Sigmoid colon (tissue), 7 donors: ENCODE measurements around the gene TMEM196. TPM values are rescaled to one million over a fixed set of nuclear protein-coding genes. Genes with fewer than 3 reads are reported as not detected.

Experiments used
- DNase-seq: peaks from one replicate; pipeline ENCODE4 v3.0.0-alpha.2; 2019
- H3K27ac ChIP-seq, 4 donors: fragments of 200-600 bp; sonication (generic); one replicate each; pipeline ENCODE4 v1.5.1; 2016 to 2019; ENCODE audit warnings: mild to moderate bottlenecking in 1 of 4
- H3K27me3 ChIP-seq, 3 donors: fragments of 200-600 bp; sonication (generic); one replicate each; pipeline ENCODE4 v1.5.1; 2019; ENCODE audit warnings: mild to moderate bottlenecking in 1 of 3
- H3K36me3 ChIP-seq, 4 donors: fragments of 200-600 bp; sonication (generic); one replicate each; pipeline ENCODE4 v1.5.1; 2016 to 2019
- H3K4me1 ChIP-seq, 4 donors: fragments of 200-600 bp; sonication (generic); one replicate each; pipeline ENCODE4 v1.5.1; 2017 to 2019
- H3K4me3 ChIP-seq, 4 donors: fragments of 200-600 bp; sonication (generic); one replicate each; pipeline ENCODE4 v1.5.1; 2017 to 2019; ENCODE audit warnings: mild to moderate bottlenecking in 2 of 4, moderate library complexity in 1 of 4
- H3K9me3 ChIP-seq, 4 donors: fragments of 200-600 bp in 3 of 4; sonication (generic) in 3 of 4; one replicate each; pipeline versions ENCODE4 v1.5.1 to v1.6.1; 2013 to 2019
- EP300 ChIP-seq, 4 donors: sonication (generic); formaldehyde crosslinking; IDR thresholded peaks; one replicate each; pipeline ENCODE4 v1.6.1; 2017; ENCODE audit warnings: antibody characterized with exemption in 4 of 4
- POLR2A ChIP-seq, 2 donors: fragments of 450-650 bp; IDR thresholded peaks; one replicate each; pipeline ENCODE4 v1.6.1; 2016; ENCODE audit warnings: antibody characterized with exemption in 2 of 2, mild to moderate bottlenecking in 2 of 2, moderate library complexity in 2 of 2
- POLR2AphosphoS5 ChIP-seq, 4 donors: sonication (generic); formaldehyde crosslinking; IDR thresholded peaks; one replicate each; pipeline ENCODE4 v1.6.1; 2017; ENCODE audit warnings: antibody characterized with exemption in 4 of 4
- WGBS, 2 donors: extraction: QIAGEN DNeasy Blood & Tissue Kit; methylation state at CpG; one replicate each; pipeline ENCODE4 v1.1.7; 2013; 5-methylcytosine and 5-hydroxymethylcytosine counted together
- intact Hi-C: fragments of 100-400 bp; cut with DNase I; formaldehyde crosslinking; loops from one replicate; pipeline ENCODE4 v1.15.1; 2023
- polyA plus RNA-seq, 3 donors: library from polyadenylated mRNA; stranded (reverse); fragments of 200-250 nt; gene quantifications; one replicate each; pipeline ENCODE4 v1.2.3, GENCODE V29; 2013
- total RNA-seq, 4 donors: library from RNA; depleted of rRNA; stranded (reverse); fragments of >200 nt; gene quantifications; one replicate each; pipeline ENCODE4 v1.1.0, GENCODE V29; 2016
- TF ChIP-seq, protein P1 (sequence below), 4 experiments: fragments of 450-650 bp in 3 of 4; fragments of 200-600 bp in 1 of 4; IDR thresholded peaks; one replicate each; pipeline ENCODE4 v1.5.1; 2016 to 2019; ENCODE audit warnings: antibody characterized with exemption in 4 of 4, mild to moderate bottlenecking in 3 of 4, moderate library complexity in 2 of 4
- donor health status: healthy with polysubstance abuse.
- donor health status: Bipolar disorder and iron deficiency.
- donor health status: healthy.

Gene TMEM196
- total and polyA plus RNA-seq, 7 donors = 0.13 to 1.4 (median 0.15) TPM; not detected in 3

DNA sequence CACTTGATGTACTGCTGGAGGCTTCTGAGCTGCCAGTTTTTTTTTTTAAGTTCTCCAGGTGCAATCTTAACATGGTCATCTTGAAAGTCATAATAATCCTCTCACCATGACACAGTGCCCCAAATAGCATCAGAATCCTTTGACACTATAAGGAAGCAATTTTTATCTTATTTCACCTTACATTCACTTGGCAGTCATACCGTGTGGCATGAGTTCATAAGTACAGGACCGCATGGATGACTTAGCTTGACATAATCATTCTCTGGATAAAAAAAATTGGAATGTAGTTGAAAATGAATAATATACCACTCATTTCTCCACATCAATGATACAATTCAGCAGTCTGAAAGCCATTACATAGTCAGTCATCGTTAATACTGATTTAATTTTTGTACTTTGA is 25.6 kb upstream of the TMEM196 start:
- H3K27ac ChIP-seq = no peak overlapping the region
- 32 to 76% methylated on average over 3 of the region's 3 CpGs for WGBS, 2 donors
- intact Hi-C loops = no loop called here
- DNase-seq = no peak
- no peaks in the 10 kb centered on the region for H3K36me3 ChIP-seq
- H3K27me3 ChIP-seq = no peaks in the 10 kb centered on the region
- H3K9me3 ChIP-seq = no peaks in the 10 kb centered on the region
- TF ChIP-seq POLR2AphosphoS5 (IDR thresholded peaks at IDR 0.05) = no peak
- TF ChIP-seq, protein P1, sequence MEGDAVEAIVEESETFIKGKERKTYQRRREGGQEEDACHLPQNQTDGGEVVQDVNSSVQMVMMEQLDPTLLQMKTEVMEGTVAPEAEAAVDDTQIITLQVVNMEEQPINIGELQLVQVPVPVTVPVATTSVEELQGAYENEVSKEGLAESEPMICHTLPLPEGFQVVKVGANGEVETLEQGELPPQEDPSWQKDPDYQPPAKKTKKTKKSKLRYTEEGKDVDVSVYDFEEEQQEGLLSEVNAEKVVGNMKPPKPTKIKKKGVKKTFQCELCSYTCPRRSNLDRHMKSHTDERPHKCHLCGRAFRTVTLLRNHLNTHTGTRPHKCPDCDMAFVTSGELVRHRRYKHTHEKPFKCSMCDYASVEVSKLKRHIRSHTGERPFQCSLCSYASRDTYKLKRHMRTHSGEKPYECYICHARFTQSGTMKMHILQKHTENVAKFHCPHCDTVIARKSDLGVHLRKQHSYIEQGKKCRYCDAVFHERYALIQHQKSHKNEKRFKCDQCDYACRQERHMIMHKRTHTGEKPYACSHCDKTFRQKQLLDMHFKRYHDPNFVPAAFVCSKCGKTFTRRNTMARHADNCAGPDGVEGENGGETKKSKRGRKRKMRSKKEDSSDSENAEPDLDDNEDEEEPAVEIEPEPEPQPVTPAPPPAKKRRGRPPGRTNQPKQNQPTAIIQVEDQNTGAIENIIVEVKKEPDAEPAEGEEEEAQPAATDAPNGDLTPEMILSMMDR (IDR thresholded peaks at IDR 0.05) = no peak
- TF ChIP-seq EP300 (IDR thresholded peaks at IDR 0.05) = no peak
- no peak for TF ChIP-seq POLR2A (IDR thresholded peaks at IDR 0.05)
- H3K4me1 ChIP-seq = no peaks in the 10 kb centered on the region
- H3K4me3 ChIP-seq = no peak overlapping the region

DNA sequence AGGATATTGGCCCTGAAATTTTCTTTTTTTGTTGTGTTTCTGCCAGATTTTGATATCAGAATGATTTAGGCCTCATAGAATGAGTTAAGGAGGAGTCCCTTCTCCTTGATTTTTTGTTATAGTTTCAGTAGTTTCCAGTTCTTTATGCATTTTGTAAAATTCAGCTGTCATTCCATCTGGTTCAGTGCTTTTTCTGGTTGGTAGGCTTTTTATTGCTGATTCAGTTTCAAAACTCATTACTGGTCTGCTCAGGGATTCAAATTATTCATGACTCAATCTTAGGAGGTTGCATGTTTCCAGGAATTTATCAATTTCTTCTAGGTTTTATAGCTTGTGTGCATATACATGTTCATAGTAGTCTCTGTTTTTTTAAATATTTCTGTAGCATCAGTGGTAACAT is 10.1 kb upstream of the TMEM196 start:
- intact Hi-C loops = no loop called here
- TF ChIP-seq EP300 (IDR thresholded peaks at IDR 0.05) = no peak
- TF ChIP-seq, protein P1 (IDR thresholded peaks at IDR 0.05) = no peak
- TF ChIP-seq POLR2A (IDR thresholded peaks at IDR 0.05) = no peak
- no peak for TF ChIP-seq POLR2AphosphoS5 (IDR thresholded peaks at IDR 0.05)
- no peak overlapping the region for H3K4me3 ChIP-seq
- H3K4me1 ChIP-seq = no peaks in the 10 kb centered on the region
- no peak overlapping the region for H3K27ac ChIP-seq
- H3K9me3 ChIP-seq = no peaks in the 10 kb centered on the region
- H3K27me3 ChIP-seq = no peaks in the 10 kb centered on the region
- H3K36me3 ChIP-seq = no peaks in the 10 kb centered on the region
- DNase-seq = no peak

DNA sequence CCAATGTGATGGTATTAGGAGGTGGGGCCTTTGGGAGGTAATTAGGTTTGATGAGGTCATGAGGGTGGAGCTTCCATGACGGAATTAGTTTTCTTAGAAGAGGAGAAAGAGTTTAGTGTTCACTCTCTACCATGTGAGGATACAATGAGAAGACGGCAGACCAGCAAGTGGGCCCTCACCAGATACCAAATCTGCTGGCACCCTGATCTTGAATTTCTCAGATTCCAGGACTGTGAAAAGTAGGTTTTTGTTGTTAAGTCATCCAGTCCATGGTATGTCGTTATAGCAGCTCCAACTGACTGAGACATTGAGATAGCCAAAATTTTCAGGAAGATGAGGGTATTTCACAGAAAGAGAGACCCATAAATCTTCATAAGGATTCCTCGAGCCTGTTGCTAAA is 3.6 kb upstream of the TMEM196 start:
- WGBS, 2 donors = 56 to 74% methylated on average over 4 of the region's 4 CpGs
- no peaks in the 10 kb centered on the region for H3K36me3 ChIP-seq

DNA sequence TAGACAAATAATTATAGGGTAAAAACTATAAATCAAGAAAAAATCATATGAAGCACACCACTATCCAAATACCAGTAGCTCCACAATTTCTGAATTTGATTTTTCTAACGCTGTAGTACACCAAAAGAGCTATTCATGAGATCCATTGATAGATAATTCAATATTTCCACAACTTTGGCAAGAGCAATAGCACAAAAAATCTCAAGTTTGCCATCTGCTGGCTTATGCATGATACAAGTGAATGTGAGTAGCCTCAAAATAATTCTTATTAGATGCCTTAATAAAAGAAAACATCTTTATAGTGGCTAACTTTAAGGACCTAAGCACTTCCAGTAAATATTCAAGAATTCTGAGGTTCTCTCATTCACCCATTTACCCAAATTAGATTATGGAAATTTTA is 2.2 kb upstream of the TMEM196 start:
- intact Hi-C loops = no loop called here
- WGBS, 2 donors = 75 to 78% methylated on average over 1 of the region's 1 CpG
- DNase-seq = no peak
- H3K27me3 ChIP-seq = peaks cover 6 to 32% (median 20%) of the 10 kb centered on the region in 3 donors
- TF ChIP-seq EP300 (IDR thresholded peaks at IDR 0.05) = no peak
- no peak for TF ChIP-seq POLR2AphosphoS5 (IDR thresholded peaks at IDR 0.05)
- no peak for TF ChIP-seq POLR2A (IDR thresholded peaks at IDR 0.05)
- TF ChIP-seq, protein P1 (IDR thresholded peaks at IDR 0.05) = no peak
- peaks cover 0 to 14% (median 13%) of the 10 kb centered on the region in 4 donors for H3K4me1 ChIP-seq
- H3K4me3 ChIP-seq = no peak overlapping the region
- no peaks in the 10 kb centered on the region for H3K36me3 ChIP-seq
- no peak overlapping the region for H3K27ac ChIP-seq
- H3K9me3 ChIP-seq = no peaks in the 10 kb centered on the region

More for the DNA sequence above, 3.6 kb upstream of the TMEM196 start:
- peaks cover 5 to 25% (median 20%) of the 10 kb centered on the region in 3 donors for H3K27me3 ChIP-seq
- peaks cover 0 to 14% (median 13%) of the 10 kb centered on the region in 4 donors for H3K4me1 ChIP-seq
- H3K27ac ChIP-seq = no peak overlapping the region
- no peak for TF ChIP-seq EP300 (IDR thresholded peaks at IDR 0.05)
- TF ChIP-seq POLR2AphosphoS5 (IDR thresholded peaks at IDR 0.05) = no peak
- TF ChIP-seq, protein P1 (IDR thresholded peaks at IDR 0.05) = no peak
- no peak for TF ChIP-seq POLR2A (IDR thresholded peaks at IDR 0.05)
- intact Hi-C loops = no loop called here
- H3K9me3 ChIP-seq = no peaks in the 10 kb centered on the region
- no peak overlapping the region for H3K4me3 ChIP-seq
- no peak for DNase-seq

DNA sequence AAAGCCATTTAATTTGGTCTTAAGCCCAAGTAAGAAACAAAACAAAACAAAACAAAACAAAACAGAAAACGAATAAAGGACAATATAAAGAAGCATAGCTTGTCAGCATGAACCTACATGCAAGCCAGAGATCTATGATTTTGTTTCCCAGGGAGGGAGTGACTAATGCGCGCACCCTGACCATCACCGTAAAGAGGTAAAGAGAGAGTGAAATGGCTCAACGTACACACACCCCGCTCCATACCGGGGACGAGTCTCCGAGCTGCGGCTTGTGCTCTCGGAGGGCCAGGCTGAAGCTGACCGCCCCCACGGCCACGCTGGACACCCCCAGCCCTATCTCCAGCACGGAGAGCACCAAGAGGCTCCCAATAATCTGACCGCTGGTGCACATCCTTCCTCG is 1.1 kb downstream of the TMEM196 start:
- Histone ChIP-seq H3K9me3 (no peaks in the 10 kb centered on the region), H3K27ac (no peak overlapping the region), H3K36me3 (no peaks in the 10 kb centered on the region), H3K4me3 (peak overlapping the region in 2 of 4 donors; percentile 15 to 18), H3K4me1 (peaks cover 0 to 14% (median 13%) of the 10 kb centered on the region in 4 donors), H3K27me3 (peaks cover 6 to 32% (median 20%) of the 10 kb centered on the region in 3 donors)
- intact Hi-C loops = no loop called here
- WGBS, 2 donors = 8 to 18% methylated on average over 17 of the region's 17 CpGs
- DNase-seq = no peak
- TF ChIP-seq, protein P1 (IDR thresholded peaks at IDR 0.05) = no peak
- TF ChIP-seq POLR2A (IDR thresholded peaks at IDR 0.05) (no peak), EP300 (IDR thresholded peaks at IDR 0.05) (no peak), POLR2AphosphoS5 (IDR thresholded peaks at IDR 0.05) (no peak)
